ENCODE data around the gene CCDC122.

Gene CCDC122

GRCh38 chr13:43878892-43879754, at the start of gene CCDC122:
Gene CCDC122, minus strand, starts transcription at chr13:43879740. Its CDS starts 10,364 bp downstream, at chr13:43869376.
- peak; percentile 80 to 81 for DNase-seq

GRCh38 chr13:43924549-43925245, 45.2 kb upstream of the CCDC122 start:
- no peak for DNase-seq

DNA sequence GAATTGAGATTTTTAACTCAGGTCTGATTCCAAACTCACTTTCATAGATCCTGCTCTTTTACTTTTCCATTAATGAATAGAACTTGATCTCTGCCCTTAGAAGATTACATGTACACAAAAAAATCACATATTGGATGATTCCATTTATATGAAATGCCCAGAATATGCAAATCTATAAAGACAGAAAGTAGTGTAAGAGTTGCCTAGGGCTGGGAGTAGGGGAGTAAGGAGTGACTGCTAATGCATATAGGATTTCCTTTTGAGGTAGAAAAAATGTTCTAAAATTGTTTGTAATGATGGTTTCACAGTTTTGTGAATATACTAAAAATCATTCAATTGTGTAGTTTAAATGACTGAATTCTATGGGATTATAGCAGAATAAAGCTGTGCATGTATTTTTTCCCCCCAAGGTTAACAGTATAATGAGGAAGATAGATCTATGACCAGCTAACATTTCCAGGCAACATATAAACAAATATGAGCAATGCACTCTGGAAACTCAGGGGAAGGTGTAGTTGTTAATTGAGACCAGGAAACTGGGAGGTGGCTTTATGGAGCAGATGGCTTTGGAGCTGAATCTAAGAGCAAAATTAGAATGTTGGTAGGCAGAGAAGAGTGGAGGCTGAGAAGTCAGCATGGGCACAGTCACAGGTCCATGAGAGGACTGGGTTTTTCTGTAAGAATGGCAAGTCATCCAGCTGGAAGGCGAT, 41.6 kb upstream of the CCDC122 start:
- no peak for DNase-seq

DNA sequence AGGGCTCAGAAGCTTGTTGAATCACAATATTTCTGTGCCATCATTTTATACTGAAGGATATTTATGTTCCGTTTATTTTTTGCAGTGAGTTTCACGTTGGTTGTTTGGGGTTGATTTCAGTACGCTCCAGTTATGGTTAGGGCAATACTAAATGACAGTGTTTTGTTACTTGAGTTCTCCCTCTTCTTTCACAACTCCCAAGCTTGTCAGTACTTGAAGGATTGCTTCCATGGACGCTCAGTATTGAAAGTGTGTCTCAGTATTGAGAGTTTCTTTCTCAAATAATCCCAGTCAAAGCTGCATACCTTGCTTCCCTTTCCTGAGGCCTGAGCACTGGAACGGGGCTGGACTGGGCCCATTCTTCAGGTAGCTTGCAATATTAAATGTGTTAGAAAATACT, 39.1 kb upstream of the CCDC122 start:
- DNase-seq: no peak

DNA sequence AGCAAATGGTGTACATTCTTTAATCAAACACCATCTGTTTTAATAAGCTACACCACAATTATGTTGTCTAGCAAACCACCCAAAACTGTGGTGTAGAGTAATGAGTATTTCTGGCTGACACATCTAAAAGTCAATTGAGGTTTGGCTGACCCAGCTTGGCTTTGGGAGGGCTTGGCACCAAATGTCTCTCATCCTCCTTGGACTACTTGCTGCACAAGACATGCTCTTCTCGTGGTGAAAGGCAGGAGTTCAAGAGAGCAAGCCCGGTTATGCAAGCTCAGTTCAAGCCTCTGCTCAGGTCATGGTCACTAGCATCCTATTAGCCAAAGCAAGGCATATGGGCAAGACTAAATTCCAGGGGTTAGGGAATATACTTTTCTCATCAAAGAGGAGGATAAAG, 37.3 kb upstream of the CCDC122 start:
- DNase-seq: no peak

DNA sequence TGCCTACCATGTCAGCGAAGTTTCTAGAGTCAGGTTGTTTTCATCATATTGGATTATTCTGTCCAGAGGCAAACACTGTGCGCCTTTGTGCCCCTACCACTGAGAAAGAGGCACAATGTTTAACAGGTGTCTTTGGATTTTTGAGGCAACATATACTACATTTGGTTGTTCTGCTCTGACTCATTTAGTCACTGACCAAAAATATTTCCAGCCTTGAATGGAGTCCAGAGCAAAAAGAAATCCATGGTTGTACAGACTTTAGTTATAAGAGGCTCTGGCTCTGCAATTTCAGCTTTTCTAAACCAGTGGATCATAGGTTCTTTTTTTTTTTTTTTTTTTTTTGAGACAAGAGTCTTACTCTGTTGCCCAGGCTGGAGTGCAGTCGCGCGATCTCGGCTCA, 35.9 kb upstream of the CCDC122 start:
- no peak for DNase-seq

DNA sequence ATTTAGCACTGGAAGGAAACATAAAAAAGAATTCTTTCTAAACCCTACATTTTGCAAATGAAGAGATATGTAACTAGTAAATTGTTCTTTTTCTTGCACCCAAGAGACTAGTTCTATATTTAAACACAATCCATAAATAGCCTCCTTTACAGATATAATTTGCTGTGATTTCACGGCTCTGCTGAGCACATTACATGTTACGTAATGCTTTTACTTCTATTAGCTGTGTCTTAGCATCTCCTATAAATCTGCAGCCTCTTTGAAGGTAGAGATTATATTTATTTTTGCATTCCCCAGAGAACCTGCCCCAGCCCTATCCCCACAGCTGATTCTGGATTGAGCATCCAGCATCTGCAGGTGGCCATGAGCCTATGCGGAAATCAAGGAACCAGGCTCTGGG, 32.3 kb upstream of the CCDC122 start:
- no peak for DNase-seq

DNA sequence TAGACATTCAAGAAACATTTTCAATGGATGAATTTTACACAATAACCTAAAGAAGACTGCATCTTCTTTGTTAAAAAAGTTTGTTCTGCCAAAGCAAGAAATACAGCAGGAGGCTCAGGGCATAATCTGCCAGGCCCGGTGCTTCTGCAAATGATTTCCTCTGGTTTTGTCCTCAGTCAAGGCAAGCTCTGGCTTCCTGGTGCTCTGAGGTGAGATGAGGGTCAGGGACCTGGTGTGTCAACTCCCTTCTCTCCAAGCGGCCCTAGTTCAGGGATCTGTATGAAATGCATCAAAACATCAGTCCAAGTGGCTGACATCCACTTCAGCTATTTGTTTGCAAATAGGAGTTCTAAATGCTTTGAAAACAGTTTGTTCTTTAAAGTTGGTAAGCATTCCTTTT, 31.7 kb upstream of the CCDC122 start:
- no peak for DNase-seq

- DNase-seq: no peak
These were observed 31.3 kb upstream of the CCDC122 start for GRCh38 chr13:43910856-43911255.

DNA sequence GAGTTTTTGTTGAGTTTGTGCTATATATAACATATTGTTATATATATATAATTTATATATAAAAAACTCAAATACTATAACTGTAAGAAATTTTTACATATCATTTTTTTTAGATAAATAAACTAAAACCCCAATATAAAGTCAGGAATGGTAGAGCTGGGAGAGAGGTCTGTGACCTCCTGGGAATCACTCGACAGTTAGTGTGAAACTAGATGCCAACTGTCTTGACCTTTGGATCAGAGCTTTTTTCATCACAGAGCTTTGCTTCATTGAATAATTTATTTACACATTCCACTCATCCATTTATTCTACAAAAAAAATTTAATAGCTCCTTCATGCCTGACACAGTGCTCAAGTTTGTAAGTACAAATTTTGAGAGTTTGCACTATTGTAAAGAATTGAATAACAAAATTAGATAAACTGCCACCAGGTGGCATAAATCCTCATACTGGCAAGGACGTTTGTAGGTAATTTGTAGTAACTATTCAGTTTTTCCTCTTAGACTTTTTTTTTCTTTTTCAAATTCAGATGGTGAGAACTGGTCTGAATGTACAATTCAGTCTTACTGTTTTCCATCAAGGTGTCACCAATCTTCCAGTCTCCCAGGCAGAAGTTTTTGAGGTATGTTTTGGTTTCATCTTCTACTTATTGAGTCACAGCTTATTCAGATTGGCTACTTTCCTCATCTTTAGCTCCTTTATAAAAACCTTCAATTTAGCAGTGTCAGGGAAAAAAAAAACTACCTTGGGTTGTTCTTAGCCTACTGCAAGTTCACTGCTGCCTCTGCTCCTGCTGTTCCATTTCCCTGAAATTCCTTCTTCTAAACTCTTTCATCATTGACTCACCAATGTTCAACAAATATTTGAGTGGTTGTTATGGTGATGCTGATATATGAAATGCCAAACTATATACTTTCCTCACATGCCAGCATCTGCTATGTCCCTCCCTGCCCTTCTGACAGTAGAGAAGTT, 28.9 kb upstream of the CCDC122 start:
- peak in 1 of 2 donors; percentile 45 for DNase-seq

DNA sequence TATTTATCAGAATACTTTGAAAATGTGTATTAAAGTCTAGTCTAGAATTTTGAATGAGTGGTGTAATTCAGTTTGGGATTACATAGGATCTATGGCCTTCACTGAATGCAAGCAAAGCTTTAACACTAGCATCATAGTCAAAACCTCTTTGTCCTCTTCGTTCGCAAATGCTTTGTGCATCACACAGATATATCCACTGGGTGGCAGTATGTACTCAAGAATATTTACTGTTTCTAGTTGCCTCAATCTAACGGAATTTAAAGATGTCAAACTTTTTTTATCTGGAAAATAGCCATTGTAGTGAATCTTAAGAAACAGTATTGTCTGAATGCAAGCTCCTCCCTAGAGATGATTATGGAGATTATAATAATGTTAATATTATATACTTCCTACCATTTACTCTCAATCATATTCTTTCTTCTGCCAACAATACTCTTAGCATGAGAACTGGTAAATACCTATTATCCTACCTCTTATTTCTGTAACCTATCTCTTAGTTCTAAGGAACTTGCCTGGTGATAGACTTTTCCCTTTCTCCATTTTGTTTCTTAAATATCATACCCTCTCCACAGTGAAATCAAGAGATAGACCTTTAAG, 26.0 kb upstream of the CCDC122 start:
- DNase-seq: peak; percentile 16 to 72

GRCh38 chr13:43895940-43896339, 16.4 kb upstream of the CCDC122 start:
- DNase-seq: no peak

DNA sequence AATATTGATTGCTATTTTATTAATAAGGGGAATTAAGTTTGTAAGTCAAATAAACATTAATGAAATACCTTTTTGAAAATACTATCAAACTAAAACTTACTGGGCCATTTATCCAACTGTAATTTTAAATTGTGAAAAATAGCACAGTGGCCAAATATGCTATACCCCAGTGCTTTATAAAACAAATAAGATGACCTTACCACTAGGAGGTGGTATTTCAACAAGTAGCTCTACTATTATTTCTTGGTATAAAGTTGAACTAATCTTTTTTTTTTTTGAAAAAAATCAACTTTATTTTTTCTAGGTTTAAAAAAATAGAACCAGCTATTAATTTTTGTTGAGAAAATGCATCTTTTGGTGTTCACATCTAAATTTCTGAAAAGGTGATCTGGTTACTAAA, 14.9 kb upstream of the CCDC122 start:
- no peak for DNase-seq

DNA sequence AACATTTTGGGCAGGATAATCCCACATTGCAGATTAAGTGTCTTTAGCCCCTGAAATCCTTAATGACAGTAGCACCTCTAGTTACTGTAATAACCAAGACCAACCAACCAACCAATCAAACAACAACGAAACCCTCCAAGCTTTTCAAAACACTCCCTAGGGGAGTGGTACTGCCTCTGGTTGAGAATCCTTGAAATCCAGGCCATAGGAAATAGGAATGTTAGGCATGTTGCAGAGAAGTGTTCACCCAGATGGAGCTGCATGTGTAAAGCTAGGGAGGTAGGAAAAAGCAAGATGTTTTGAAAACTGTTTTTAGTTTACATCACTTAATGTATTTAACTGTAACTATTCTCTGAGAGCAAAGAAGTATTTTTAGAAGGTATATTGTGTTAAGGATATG, 4.7 kb upstream of the CCDC122 start:
- DNase-seq: no peak

GRCh38 chr13:43883631-43884030, 4.1 kb upstream of the CCDC122 start:
- no peak for DNase-seq

DNA sequence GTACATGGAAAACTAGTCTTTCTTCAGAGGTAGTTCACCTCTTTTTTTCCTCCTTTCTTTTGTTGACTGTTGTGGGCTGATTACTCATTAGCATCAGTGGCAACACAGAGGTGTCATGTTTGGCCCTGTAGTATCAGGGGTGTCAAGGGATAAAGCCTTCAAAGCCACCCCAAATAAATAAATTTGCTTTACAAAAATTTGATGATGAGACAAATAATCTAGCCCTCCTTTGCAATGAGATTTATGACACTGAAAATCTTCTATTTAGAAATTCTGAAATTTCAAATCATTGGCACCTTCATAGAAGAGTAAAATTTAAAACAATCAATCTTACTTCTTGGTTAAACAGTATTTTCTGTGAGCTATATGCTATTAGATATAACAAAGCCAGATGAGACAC, 2.0 kb upstream of the CCDC122 start:
- no peak for DNase-seq

GRCh38 chr13:43880926-43881325, 1.4 kb upstream of the CCDC122 start:
- no peak for DNase-seq

DNA sequence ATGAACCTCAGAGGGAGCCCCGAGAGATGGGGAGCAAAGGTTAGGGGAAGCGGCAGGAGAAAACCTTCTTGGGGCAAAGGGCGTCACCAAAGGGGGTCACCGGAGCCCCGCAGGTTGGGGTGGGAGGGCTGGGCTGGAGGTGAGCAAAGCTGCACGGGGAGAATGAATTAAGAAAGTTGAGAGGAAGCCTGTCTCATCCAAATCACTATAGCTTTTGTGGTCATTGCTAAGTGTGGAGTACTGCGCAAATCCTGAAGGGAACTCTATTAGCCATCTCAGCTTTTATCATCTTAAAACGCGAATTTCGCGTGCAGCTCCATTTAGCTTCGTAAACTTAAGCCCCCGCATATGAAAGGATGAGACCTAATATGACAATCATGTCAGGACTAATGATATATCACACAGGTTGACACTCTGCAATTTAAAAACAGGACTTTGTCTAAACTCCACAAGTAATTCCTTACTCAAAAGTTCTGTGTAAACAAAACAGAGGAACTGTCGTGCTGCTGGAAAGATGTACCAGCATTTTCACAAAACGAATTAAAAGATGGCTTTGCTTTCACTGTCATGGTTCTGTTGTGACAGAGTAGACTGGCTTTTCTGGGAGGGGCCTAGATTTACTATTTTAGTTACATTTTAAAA, 795 bp upstream of the CCDC122 start:
- no peak for DNase-seq

DNA sequence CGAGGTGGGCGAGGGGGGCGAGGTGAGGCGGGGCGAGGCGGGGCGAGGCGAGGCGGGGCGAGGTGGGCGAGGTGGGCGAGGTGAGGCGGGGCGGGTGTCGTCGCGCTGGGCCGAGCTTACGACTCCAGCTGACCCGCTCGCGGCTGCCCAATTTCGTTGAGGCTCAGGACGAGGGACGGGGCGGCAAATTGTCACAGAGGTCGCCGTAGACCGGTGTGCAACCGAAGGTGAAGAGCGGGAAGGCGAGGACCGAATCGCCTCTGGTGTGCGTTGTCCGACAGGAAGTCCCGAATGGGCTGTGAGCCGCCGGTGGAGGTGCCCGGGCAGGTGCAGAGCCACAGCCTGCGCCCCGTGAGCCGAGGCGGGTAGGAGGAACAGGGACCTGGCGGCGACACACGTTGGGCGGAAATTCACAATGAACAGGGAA, 228 bp upstream of the CCDC122 start, which contains the start of gene LACC1:
LACC1 (plus strand) TSS at position 150 of the 427 bp plus-strand sequence. CDS start 1,082 bp downstream, outside the sequence.
- DNase-seq: peak; percentile 19 to 52

DNA sequence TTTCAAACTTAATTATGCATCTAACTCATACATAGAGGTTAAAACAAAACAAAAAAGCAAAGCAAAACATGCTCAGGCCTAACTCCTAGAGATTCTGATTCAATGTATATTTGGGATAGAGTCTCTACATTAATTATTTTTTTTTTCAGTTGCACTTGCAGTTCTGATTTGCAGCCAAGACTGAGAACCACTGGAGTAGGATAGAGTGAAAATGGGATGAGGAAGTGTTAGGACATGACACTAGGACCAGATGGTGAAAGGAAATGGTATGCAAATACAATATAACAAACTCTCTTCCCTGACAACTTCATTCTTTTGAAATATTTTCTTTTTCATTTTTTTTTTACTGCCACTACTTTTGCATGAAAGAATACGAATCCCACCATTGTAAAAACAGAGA, 1.8 kb downstream of the CCDC122 start:
- no peak for DNase-seq

DNA sequence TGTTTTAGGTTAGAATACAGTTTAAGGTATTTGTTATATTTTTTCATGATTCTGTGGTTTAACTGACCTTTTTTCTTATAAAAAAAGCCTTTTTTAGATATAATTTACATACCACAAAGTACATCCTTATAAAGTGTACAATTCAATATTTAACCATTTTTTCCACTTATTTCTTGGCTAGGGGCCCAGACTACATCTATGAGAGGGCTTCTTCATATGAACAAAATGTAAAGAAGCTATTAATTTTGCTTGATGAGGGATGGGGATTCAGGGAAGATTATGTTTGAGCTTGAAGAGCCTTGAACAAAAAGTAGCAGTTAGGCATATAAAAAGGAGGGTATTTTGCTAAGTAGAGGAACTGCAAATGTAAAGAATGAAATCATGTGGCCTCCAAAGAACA, 2.2 kb downstream of the CCDC122 start:
- DNase-seq: no peak

Measured in CD4-positive, alpha-beta T cell treated with Interferon alpha-2 for 1 hour (primary cell).